ENCODE data around the gene GSN. TPM values are rescaled to one million over a fixed set of nuclear protein-coding genes. Genes with fewer than 3 reads are reported as not detected.
A peak's percentile ranks its signal among the peaks of the same experiment; 100 is the strongest.

The GSN gene
- polyA plus RNA-seq, 2 of the 4 experiments (the other 2 are of a cell fraction), result 33.7 to 77.2 TPM

DNA sequence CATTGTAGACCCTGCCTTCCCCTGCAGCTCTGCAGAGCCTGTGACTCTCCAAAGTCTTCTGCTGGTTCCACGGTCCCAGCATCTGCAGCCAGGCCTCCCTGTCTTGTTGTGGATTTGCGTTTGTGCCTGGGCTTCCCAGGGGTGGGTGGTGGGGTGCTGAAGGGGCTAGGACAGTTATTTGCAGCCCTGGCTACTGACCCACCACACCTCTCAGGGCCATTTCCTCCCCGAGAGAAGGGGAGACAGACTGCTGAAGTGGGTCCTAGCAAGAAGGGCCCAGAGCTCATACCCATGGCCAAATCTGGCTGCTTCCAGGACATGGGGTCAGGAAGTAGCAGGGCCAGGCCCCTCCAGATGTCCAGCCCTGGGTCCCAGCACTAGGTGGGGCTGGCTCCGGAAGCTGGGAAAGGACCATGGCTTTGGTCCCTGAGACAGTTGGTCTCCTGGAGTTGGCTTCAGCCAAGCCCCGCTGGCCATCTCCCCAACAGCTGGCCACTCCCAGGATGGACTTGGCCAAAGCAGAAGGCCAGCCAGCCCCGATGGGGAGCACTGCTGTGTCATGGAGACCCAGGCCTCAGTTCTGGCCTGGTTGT, 26.3 kb downstream of the GSN start:
- Histone ChIP-seq H3K9me3 (no peaks in the 10 kb centered on the region), H3K27ac (peak overlapping the region in 1 of 2 experiments; percentile 25; a peak in 1 of 6 replicates), H3K4me3 (no peak overlapping the region), H3K4me2 (no peak overlapping the region), H3K4me1 (peaks cover 25% of the 10 kb centered on the region)
- ChIA-PET CTCF (interaction anchor here (1.0 to 5.0 kb wide), 3 partner anchors 16 to 81 kb away, joined by 5 to 22 read pairs (median 20); no protein-coding TSS in a partner anchor), POLR2A (no interaction called here)
- ATAC-seq (no peak), FAIRE-seq (no peak), DNase-seq (ENCODE audit: low read depth in 1 of 2, low spot score in 1 of 2) (no peak)
- TF ChIP-seq RNF2 (IDR thresholded peaks at IDR 0.05; ENCODE audit: borderline replicate concordance, low read depth) (no peak), KDM5A (IDR thresholded peaks at IDR 0.05) (no peak), HEYL (CRISPR knock-in tag; IDR thresholded peaks at IDR 0.05) (no peak), ZNF302 (CRISPR knock-in tag; IDR thresholded peaks at IDR 0.05) (no peak), POLR2AphosphoS2 (conservative IDR thresholded peaks at IDR 0.05; ENCODE audit: low read length) (no peak), FOSB (CRISPR knock-in tag; IDR thresholded peaks at IDR 0.05) (no peak)
- TF ChIP-seq, protein P1, sequence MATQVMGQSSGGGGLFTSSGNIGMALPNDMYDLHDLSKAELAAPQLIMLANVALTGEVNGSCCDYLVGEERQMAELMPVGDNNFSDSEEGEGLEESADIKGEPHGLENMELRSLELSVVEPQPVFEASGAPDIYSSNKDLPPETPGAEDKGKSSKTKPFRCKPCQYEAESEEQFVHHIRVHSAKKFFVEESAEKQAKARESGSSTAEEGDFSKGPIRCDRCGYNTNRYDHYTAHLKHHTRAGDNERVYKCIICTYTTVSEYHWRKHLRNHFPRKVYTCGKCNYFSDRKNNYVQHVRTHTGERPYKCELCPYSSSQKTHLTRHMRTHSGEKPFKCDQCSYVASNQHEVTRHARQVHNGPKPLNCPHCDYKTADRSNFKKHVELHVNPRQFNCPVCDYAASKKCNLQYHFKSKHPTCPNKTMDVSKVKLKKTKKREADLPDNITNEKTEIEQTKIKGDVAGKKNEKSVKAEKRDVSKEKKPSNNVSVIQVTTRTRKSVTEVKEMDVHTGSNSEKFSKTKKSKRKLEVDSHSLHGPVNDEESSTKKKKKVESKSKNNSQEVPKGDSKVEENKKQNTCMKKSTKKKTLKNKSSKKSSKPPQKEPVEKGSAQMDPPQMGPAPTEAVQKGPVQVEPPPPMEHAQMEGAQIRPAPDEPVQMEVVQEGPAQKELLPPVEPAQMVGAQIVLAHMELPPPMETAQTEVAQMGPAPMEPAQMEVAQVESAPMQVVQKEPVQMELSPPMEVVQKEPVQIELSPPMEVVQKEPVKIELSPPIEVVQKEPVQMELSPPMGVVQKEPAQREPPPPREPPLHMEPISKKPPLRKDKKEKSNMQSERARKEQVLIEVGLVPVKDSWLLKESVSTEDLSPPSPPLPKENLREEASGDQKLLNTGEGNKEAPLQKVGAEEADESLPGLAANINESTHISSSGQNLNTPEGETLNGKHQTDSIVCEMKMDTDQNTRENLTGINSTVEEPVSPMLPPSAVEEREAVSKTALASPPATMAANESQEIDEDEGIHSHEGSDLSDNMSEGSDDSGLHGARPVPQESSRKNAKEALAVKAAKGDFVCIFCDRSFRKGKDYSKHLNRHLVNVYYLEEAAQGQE (IDR thresholded peaks at IDR 0.05), result no peak
- WGBS (ENCODE audit: missing lambda C conversion rate), result 92% methylated on average over 5 of the region's 6 CpGs

DNA sequence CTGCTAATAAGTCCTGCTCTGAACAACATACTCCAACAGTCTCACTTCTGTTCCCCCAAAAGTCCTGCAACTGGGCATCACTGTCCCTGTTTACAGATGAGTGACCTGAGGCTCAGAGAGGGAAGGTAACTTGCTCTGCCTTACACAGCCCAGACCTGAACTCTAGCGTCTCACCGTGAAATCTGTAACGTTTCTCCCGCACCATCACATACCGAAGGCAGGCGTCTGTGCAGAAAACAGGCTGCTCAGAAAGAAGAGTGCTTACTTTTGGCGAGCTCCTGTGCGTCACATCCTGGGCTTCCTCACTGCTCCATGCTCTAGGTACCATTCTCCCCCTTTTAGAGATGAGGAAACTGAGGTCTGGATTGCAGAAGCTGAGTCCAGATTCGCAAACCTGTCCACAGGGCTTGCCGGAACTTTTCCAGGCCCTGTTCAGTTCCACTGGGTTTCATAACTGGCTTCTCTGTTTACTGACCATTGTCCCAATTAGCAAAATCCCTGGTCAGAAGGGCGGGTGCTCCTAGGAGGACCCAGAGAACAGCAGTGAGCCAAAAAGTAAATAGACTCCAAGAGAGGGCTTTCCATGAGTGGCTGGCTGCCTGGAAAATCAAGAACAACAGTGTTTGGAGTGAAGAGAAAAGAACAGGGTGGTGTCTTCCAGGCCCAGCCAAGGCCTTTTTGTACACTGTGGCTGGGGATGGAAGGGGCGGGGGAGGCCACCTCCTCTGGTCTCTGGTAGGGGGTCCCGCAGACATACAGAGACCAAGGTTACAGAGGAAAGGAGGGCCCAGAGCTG, 27.1 kb downstream of the GSN start:
- peaks cover 18% of the 10 kb centered on the region for H3K4me1 ChIP-seq
- FAIRE-seq (no peak), DNase-seq (ENCODE audit: low read depth in 1 of 2, low spot score in 1 of 2) (no peak), ATAC-seq (no peak)
- no peak overlapping the region for H3K4me3 ChIP-seq
- WGBS (ENCODE audit: missing lambda C conversion rate), result 94% methylated on average over 13 of the region's 13 CpGs
- no peaks in the 10 kb centered on the region for H3K9me3 ChIP-seq
- TF ChIP-seq, protein P2, sequence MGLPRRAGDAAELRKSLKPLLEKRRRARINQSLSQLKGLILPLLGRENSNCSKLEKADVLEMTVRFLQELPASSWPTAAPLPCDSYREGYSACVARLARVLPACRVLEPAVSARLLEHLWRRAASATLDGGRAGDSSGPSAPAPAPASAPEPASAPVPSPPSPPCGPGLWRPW (IDR thresholded peaks at IDR 0.05), result no peak
- TF ChIP-seq, protein P3, sequence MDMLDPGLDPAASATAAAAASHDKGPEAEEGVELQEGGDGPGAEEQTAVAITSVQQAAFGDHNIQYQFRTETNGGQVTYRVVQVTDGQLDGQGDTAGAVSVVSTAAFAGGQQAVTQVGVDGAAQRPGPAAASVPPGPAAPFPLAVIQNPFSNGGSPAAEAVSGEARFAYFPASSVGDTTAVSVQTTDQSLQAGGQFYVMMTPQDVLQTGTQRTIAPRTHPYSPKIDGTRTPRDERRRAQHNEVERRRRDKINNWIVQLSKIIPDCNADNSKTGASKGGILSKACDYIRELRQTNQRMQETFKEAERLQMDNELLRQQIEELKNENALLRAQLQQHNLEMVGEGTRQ (IDR thresholded peaks at IDR 0.05), result no peak
- TF ChIP-seq, protein P4, sequence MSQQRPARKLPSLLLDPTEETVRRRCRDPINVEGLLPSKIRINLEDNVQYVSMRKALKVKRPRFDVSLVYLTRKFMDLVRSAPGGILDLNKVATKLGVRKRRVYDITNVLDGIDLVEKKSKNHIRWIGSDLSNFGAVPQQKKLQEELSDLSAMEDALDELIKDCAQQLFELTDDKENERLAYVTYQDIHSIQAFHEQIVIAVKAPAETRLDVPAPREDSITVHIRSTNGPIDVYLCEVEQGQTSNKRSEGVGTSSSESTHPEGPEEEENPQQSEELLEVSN (IDR thresholded peaks at IDR 0.05; ENCODE audit: borderline replicate concordance, low read depth), result no peak
- TF ChIP-seq, protein P5, sequence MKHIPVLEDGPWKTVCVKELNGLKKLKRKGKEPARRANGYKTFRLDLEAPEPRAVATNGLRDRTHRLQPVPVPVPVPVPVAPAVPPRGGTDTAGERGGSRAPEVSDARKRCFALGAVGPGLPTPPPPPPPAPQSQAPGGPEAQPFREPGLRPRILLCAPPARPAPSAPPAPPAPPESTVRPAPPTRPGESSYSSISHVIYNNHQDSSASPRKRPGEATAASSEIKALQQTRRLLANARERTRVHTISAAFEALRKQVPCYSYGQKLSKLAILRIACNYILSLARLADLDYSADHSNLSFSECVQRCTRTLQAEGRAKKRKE (CRISPR knock-in tag; IDR thresholded peaks at IDR 0.05; ENCODE audit: low read depth), result no peak
- TF ChIP-seq RFX5 (IDR thresholded peaks at IDR 0.05), result no peak
- no peak for TF ChIP-seq NR3C1 (IDR thresholded peaks at IDR 0.05)
- no peak for TF ChIP-seq KDM1A (IDR thresholded peaks at IDR 0.05; ENCODE audit: low read depth)
- TF ChIP-seq POLR2A (IDR thresholded peaks at IDR 0.05; ENCODE audit: low read length), result no peak
- no peak for TF ChIP-seq HOXB5 (CRISPR knock-in tag; IDR thresholded peaks at IDR 0.05)
- no peak for TF ChIP-seq MAFK (IDR thresholded peaks at IDR 0.05; ENCODE audit: partially characterized antibody)
- TF ChIP-seq JUNB (IDR thresholded peaks at IDR 0.05), result no peak
- TF ChIP-seq ZFP36 (IDR thresholded peaks at IDR 0.05; ENCODE audit: borderline replicate concordance, partially characterized antibody), result no peak
- no peak for TF ChIP-seq PHF8 (IDR thresholded peaks at IDR 0.05; ENCODE audit: borderline replicate concordance, low read depth)
- no peak for TF ChIP-seq CEBPB (IDR thresholded peaks at IDR 0.05)
- no peak for TF ChIP-seq NPAS2 (CRISPR knock-in tag; IDR thresholded peaks at IDR 0.05; ENCODE audit: borderline replicate concordance)
- TF ChIP-seq, protein P6, sequence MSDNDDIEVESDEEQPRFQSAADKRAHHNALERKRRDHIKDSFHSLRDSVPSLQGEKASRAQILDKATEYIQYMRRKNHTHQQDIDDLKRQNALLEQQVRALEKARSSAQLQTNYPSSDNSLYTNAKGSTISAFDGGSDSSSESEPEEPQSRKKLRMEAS (IDR thresholded peaks at IDR 0.05), result no peak
- CTCF ChIA-PET, result interaction anchor here (0.7 to 5.0 kb wide), 5 partner anchors 17 to 127 kb away, joined by 3 to 22 read pairs (median 5); no protein-coding TSS in a partner anchor
- POLR2A ChIA-PET, result no interaction called here
- no peak overlapping the region for H3K4me2 ChIP-seq
- peak overlapping the region in 1 of 2 experiments; percentile 17; a peak in 1 of 6 replicates for H3K27ac ChIP-seq

Measured in A549 (cell line).